Lower leg skin (tissue), 4 donors: ENCODE data around the gene PSRC1. TPM values are rescaled to one million over a fixed set of nuclear protein-coding genes. Genes with fewer than 3 reads are reported as not detected.

Source experiments
- DNase-seq, 2 donors: peaks; one replicate each; pipeline ENCODE4 v3.0.0-alpha.2; 2019; ENCODE audit warnings: low spot score in 2 of 2
- H3K4me3 ChIP-seq: fragments of 200-600 bp; sonication (generic); 2 replicates; pipeline ENCODE4 v1.5.1; 2017; ENCODE audit warnings: mild to moderate bottlenecking, low read depth; ENCODE audit not compliant: poor library complexity, severe bottlenecking
- CTCF ChIP-seq, 3 donors: fragments of 450-650 bp; IDR thresholded peaks; one replicate each; pipeline ENCODE4 v1.5.1; 2016; ENCODE audit warnings: antibody characterized with exemption in 3 of 3, mild to moderate bottlenecking in 3 of 3, moderate library complexity in 2 of 3
- POLR2A ChIP-seq, 2 donors: fragments of 450-650 bp; IDR thresholded peaks; one replicate each; pipeline ENCODE4 v1.6.1; 2016 to 2017; ENCODE audit warnings: antibody characterized with exemption in 2 of 2, mild to moderate bottlenecking in 1 of 2, moderate library complexity in 1 of 2
- WGBS, 2 donors: methylation state at CpG; one replicate each; pipeline ENCODE4 v1.1.5; 2018; 5-methylcytosine and 5-hydroxymethylcytosine counted together
- intact Hi-C: fragments of 100-400 bp; cut with DNase I; formaldehyde crosslinking; loops from one replicate; pipeline ENCODE4 v1.15.0; 2023; ENCODE audit warnings: low total_unique reads
- total RNA-seq, 4 donors: library from RNA; depleted of rRNA; stranded (reverse); fragments of >200 nt; gene quantifications; one replicate each; pipeline ENCODE4 v1.1.0, GENCODE V29; 2016

Gene PSRC1
- total RNA-seq, 4 donors from 2014 or later: 2.8 to 6.9 (median 5.3) TPM

DNA sequence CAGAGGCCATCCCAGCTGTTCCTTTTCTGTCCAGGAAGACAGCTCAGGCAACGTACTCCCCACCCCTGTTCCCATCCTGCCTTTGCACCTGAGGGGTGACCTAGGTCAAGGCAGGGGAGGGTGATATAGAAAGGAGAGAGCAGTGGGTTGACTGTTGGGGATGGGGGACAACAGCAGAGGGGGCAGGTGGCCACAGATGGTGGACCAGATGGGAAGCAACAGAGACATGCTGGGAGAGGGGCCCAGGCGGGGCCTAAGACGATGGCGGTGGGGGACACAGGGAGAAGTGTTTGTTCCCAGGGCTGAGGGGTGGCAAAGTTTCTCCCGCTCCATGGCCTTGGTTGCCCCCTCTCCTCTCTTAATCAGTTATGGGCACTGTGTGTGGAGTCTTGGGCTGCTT, 27.3 kb downstream of the PSRC1 start:
- no peak for DNase-seq
- TF ChIP-seq POLR2A (IDR thresholded peaks at IDR 0.05) (no peak), CTCF (IDR thresholded peaks at IDR 0.05) (no peak)
- intact Hi-C loops: no loop called here
- no peak overlapping the region for H3K4me3 ChIP-seq
- WGBS, 2 donors: 87 to 90% methylated on average over 5 of the region's 5 CpGs

- DNase-seq: no peak
- intact Hi-C loops: no loop called here
- WGBS, 2 donors: 27 to 28% methylated on average over 15 of the region's 15 CpGs
- TF ChIP-seq CTCF (IDR thresholded peaks at IDR 0.05) (no peak), POLR2A (IDR thresholded peaks at IDR 0.05) (no peak)
- no peak overlapping the region for H3K4me3 ChIP-seq
Observed at GRCh38 chr1:109255097-109255651, 27.8 kb downstream of the PSRC1 start.

GRCh38 chr1:109254621-109255096, 28.3 kb downstream of the PSRC1 start:
- DNase-seq: no peak
- H3K4me3 ChIP-seq: no peak overlapping the region
- no peak for TF ChIP-seq POLR2A (IDR thresholded peaks at IDR 0.05)
- no peak for TF ChIP-seq CTCF (IDR thresholded peaks at IDR 0.05)
- intact Hi-C loops: no loop called here
- 45 to 51% methylated on average over 7 of the region's 7 CpGs for WGBS, 2 donors

DNA sequence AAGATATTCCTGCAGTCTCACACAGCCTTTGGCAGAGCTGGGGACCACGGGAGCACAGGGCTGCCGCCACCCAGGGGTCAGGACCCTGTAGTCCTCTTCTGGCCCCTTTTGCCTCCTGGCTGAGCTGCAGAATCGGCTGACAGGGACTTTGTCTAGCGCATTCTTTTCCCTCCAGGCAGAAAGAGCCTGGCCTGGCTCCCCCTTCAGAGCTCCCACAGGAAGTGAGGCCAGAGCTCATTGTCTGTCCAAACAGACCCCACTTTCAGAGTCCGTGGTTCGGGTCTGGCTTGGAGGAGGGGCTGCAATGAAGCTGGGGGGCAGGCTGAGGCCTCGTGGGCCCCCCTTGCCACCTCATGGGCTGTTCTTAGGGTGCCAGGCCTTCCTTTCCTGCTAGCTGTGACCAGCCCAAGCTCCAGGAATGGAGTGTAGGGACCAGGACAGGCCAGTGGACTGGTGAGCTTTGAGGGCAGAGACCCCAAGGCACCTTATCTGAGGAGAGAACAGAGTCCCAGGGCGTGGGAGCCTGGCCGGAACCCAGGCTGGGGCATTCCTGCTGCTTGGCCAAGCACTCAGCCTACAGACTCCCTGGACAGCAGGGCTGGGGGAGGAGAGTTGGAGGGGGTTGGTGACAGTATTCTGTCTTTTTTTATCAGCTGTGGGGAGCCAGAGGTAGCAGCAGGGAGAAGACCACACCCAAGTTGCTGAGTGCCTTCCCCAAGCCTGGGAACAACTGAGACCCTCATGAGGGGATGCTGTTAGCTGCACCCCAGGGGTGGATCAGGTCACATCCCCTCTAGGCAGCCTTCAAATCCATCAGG, 28.9 kb downstream of the PSRC1 start:
- intact Hi-C loops: no loop called here
- 3 to 27% methylated on average over 6 to 9 of the region's 9 CpGs for WGBS, 2 donors
- TF ChIP-seq POLR2A (IDR thresholded peaks at IDR 0.05): no peak
- DNase-seq: no peak
- no peak overlapping the region for H3K4me3 ChIP-seq

- no peak overlapping the region for H3K4me3 ChIP-seq
- no peak for DNase-seq
- WGBS, 2 donors: 62 to 64% methylated on average over 30 to 32 of the region's 33 CpGs
- TF ChIP-seq CTCF (IDR thresholded peaks at IDR 0.05) (no peak), POLR2A (IDR thresholded peaks at IDR 0.05) (no peak)
- intact Hi-C loops: no loop called here
Observed at GRCh38 chr1:109252893-109253802, 29.8 kb downstream of the PSRC1 start.
